NCI-H2171 (cell line): ENCODE data around the gene AP5Z1.
A peak's percentile ranks its signal among the peaks of the same experiment; 100 is the strongest.

Source experiments
- DNase-seq: peaks from one replicate; lab custom pipeline; 2025; lab: John Stamatoyannopoulos, UW

The AP5Z1 gene

GRCh38 chr7:4745971-4746919 is 29.2 kb upstream of the AP5Z1 start:
- DNase-seq: no peak

GRCh38 chr7:4747013-4747412 is 28.4 kb upstream of the AP5Z1 start:
- no peak for DNase-seq

GRCh38 chr7:4747746-4748145 is 27.7 kb upstream of the AP5Z1 start:
- DNase-seq: no peak

- DNase-seq: no peak
Observed at GRCh38 chr7:4748231-4748681, 27.2 kb upstream of the AP5Z1 start.

- DNase-seq: no peak
Observed at GRCh38 chr7:4749363-4749762, 26.1 kb upstream of the AP5Z1 start.

GRCh38 chr7:4749798-4750197 is 25.6 kb upstream of the AP5Z1 start:
- no peak for DNase-seq

GRCh38 chr7:4751398-4751947 is 23.9 kb upstream of the AP5Z1 start:
- DNase-seq: no peak

- DNase-seq: peak; percentile 20
Observed at GRCh38 chr7:4753598-4754432, 21.6 kb upstream of the AP5Z1 start.

GRCh38 chr7:4754433-4755010 is 20.9 kb upstream of the AP5Z1 start:
- no peak for DNase-seq

- DNase-seq: no peak
Observed at GRCh38 chr7:4755045-4755444, 20.4 kb upstream of the AP5Z1 start.

- no peak for DNase-seq
Observed at GRCh38 chr7:4758111-4758510, 17.3 kb upstream of the AP5Z1 start.

- no peak for DNase-seq
Observed at GRCh38 chr7:4758791-4759190, 16.6 kb upstream of the AP5Z1 start.

GRCh38 chr7:4759211-4759610 is 16.2 kb upstream of the AP5Z1 start:
- DNase-seq: no peak

GRCh38 chr7:4760952-4761351 is 14.5 kb upstream of the AP5Z1 start:
- DNase-seq: no peak

GRCh38 chr7:4762121-4763055 is 13.0 kb upstream of the AP5Z1 start:
- no peak for DNase-seq

- no peak for DNase-seq
Observed at GRCh38 chr7:4763091-4763793, 12.2 kb upstream of the AP5Z1 start.

- no peak for DNase-seq
Observed at GRCh38 chr7:4763794-4764185, 11.6 kb upstream of the AP5Z1 start.

- DNase-seq: no peak
Observed at GRCh38 chr7:4764402-4765007, 10.9 kb upstream of the AP5Z1 start.

- no peak for DNase-seq
Observed at GRCh38 chr7:4765776-4766490, 9.5 kb upstream of the AP5Z1 start.
